HG02852 (cell line): ENCODE data around the gene TLNRD1.

ENCODE experiments used
- ATAC-seq: cut with Tn5 transposase; IDR thresholded peaks from one replicate; pipeline ENCODE4 v1.9.1; 2021; ENCODE audit warnings: mild to moderate bottlenecking, moderate library complexity; ENCODE audit not compliant: unreplicated experiment

Gene TLNRD1

GRCh38 chr15:81001152-81002008 lies 657 bp downstream of the TLNRD1 start:
- peak; percentile 40 for ATAC-seq

GRCh38 chr15:81002009-81002330 lies 1.2 kb downstream of the TLNRD1 start:
- no peak for ATAC-seq

GRCh38 chr15:81002331-81003096 lies 1.8 kb downstream of the TLNRD1 start:
- no peak for ATAC-seq

- ATAC-seq: no peak
Observed at GRCh38 chr15:81003097-81003350, 2.3 kb downstream of the TLNRD1 start.

- ATAC-seq: no peak
Observed at GRCh38 chr15:81006124-81006523, 5.4 kb downstream of the TLNRD1 start.

- no peak for ATAC-seq
Observed at GRCh38 chr15:81007428-81008064, 6.8 kb downstream of the TLNRD1 start.

GRCh38 chr15:81008312-81008711 lies 7.6 kb downstream of the TLNRD1 start:
- ATAC-seq: no peak

- ATAC-seq: no peak
Observed at GRCh38 chr15:81010086-81010485, 9.4 kb downstream of the TLNRD1 start.

- ATAC-seq: no peak
Observed at GRCh38 chr15:81011593-81011992, 10.9 kb downstream of the TLNRD1 start.

GRCh38 chr15:81012588-81012987 lies 11.9 kb downstream of the TLNRD1 start:
- no peak for ATAC-seq

- no peak for ATAC-seq
Observed at GRCh38 chr15:81013396-81013929, 12.7 kb downstream of the TLNRD1 start.

- ATAC-seq: no peak
Observed at GRCh38 chr15:81014446-81015093, 13.8 kb downstream of the TLNRD1 start.

- ATAC-seq: no peak
Observed at GRCh38 chr15:81015621-81016488, 15.1 kb downstream of the TLNRD1 start.

- no peak for ATAC-seq
Observed at GRCh38 chr15:81016489-81017068, 15.9 kb downstream of the TLNRD1 start.

GRCh38 chr15:81018197-81018596 lies 17.5 kb downstream of the TLNRD1 start:
- no peak for ATAC-seq

- ATAC-seq: no peak
Observed at GRCh38 chr15:81021321-81021720, 20.6 kb downstream of the TLNRD1 start.

- ATAC-seq: peak; percentile 92
Observed at GRCh38 chr15:81023483-81024264, 23.0 kb downstream of the TLNRD1 start.

- peak; percentile 2 for ATAC-seq
Observed at GRCh38 chr15:81024265-81024872, 23.6 kb downstream of the TLNRD1 start.

- no peak for ATAC-seq
Observed at GRCh38 chr15:81024936-81025335, 24.2 kb downstream of the TLNRD1 start.
